Measurements from ENCODE around the gene IL22RA1.

IL22RA1 gene

DNA sequence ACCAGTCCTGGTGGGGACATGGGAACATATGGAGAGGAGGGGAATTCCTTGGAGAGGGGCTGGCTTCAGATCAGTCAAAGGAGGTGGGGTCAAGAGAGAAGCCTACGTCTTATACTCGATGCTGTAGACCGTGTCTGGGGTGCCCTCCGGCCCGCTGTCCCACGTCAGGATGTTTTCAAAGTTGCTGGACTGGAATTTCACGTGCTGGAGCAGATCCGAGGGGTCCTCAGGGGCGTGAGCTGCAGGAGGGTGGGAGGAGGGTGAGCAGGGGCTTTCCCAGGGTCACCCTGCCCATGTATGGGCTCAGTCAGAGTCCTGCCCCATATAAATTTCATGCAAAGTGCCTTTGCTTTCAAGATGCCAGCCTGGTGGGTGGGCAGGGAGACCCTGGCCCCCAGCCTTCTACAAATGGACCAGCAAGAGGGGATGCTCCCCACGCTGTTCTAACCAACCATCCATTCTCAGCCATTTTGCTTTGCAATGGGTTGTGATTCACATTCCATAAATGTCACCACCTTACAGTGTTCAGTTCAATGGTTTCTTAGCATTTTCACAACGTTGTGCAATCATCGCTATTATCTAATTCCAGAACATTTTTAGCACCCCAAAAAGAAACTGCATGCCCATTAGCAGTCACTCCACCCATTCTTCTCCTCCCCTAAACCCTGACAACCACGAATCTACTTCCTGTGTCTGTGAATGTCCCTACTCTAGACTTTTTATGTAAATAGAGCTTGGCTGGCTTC is 4.3 kb downstream of the IL22RA1 start:
- WGBS, 2 donors (ENCODE audit: extremely low coverage in 2 of 2, insufficient read length in 2 of 2, insufficient replicate concordance in 1 of 2) = no CpG with 5 or more reads among the region's 13 CpGs
- Histone ChIP-seq H3K27ac (replicated peaks; ENCODE audit: low read length) (no peak overlapping the region), H3K4me2 (ENCODE audit: insufficient read depth, low read length, poor library complexity, severe bottlenecking) (no peak overlapping the region), H3K9me3 (replicated peaks in 1 of 2; ENCODE audit: control insufficient read depth in 2 of 2, insufficient read depth in 1 of 2, low read depth in 1 of 2, low read length in 2 of 2) (no peaks in the 10 kb centered on the region), H2AFZ (ENCODE audit: low read length) (no peak overlapping the region), H3K4ac (ENCODE audit: low read length) (no peak overlapping the region), H3K4me1 (ENCODE audit: control insufficient read depth in 2 of 2, insufficient read depth in 1 of 2, low read depth in 1 of 2, low read length in 2 of 2) (peaks cover 0 to 1% of the 10 kb centered on the region in 2 donors), H2BK5ac (ENCODE audit: low read length) (no peak overlapping the region), H3K27me3 (ENCODE audit: control insufficient read depth in 3 of 3, insufficient read depth in 3 of 3, low read depth in 1 of 3, low read length in 3 of 3) (peaks cover 0 to 16% (median 0%) of the 10 kb centered on the region in 3 experiments), H3K18ac (ENCODE audit: low read length) (no peak overlapping the region), H2BK15ac (ENCODE audit: low read length) (no peak overlapping the region), H3K9ac (ENCODE audit: low read depth, low read length, poor library complexity) (no peak overlapping the region), H2BK12ac (ENCODE audit: low read length) (no peak overlapping the region), H3K23ac (ENCODE audit: low read depth, low read length, poor library complexity) (no peak overlapping the region), H4K91ac (ENCODE audit: low read depth, low read length, poor library complexity) (no peak overlapping the region), H3K4me3 (ENCODE audit: low read length in 2 of 2) (no peak overlapping the region), H3K79me1 (ENCODE audit: low read depth, low read length) (no peaks in the 10 kb centered on the region), H3K36me3 (replicated peaks in 1 of 2; ENCODE audit: control insufficient read depth in 2 of 2, insufficient read depth in 2 of 2, low read length in 2 of 2) (no peaks in the 10 kb centered on the region), H3K14ac (ENCODE audit: low read length) (no peak overlapping the region), H2BK120ac (ENCODE audit: low read depth, low read length) (no peak overlapping the region), H4K8ac (ENCODE audit: low read depth, low read length) (no peak overlapping the region), H2AK5ac (ENCODE audit: low read depth, low read length) (no peak overlapping the region)
- DNase-seq (ENCODE audit: low spot score) = no peak

GRCh38 chr1:24136956-24137539 is 5.9 kb downstream of the IL22RA1 start:
- no peak overlapping the region for H3K9ac ChIP-seq (ENCODE audit: low read depth, low read length, poor library complexity)
- H2BK5ac ChIP-seq (ENCODE audit: low read length) = no peak overlapping the region
- no peak overlapping the region for H3K18ac ChIP-seq (ENCODE audit: low read length)
- H3K27me3 ChIP-seq (ENCODE audit: control insufficient read depth in 3 of 3, insufficient read depth in 3 of 3, low read depth in 1 of 3, low read length in 3 of 3) = peaks cover 0 to 2% (median 0%) of the 10 kb centered on the region in 3 experiments
- no peak for DNase-seq (ENCODE audit: low spot score)
- H2AK5ac ChIP-seq (ENCODE audit: low read depth, low read length) = no peak overlapping the region
- no peak overlapping the region for H2BK120ac ChIP-seq (ENCODE audit: low read depth, low read length)
- H3K4me1 ChIP-seq (ENCODE audit: control insufficient read depth in 2 of 2, insufficient read depth in 1 of 2, low read depth in 1 of 2, low read length in 2 of 2) = peaks cover 0 to 1% of the 10 kb centered on the region in 2 donors
- H3K79me1 ChIP-seq (ENCODE audit: low read depth, low read length) = no peaks in the 10 kb centered on the region
- no peak overlapping the region for H4K91ac ChIP-seq (ENCODE audit: low read depth, low read length, poor library complexity)
- no peaks in the 10 kb centered on the region for H3K9me3 ChIP-seq (replicated peaks in 1 of 2; ENCODE audit: control insufficient read depth in 2 of 2, insufficient read depth in 1 of 2, low read depth in 1 of 2, low read length in 2 of 2)
- no CpG with 5 or more reads among the region's 15 CpGs for WGBS, 2 donors (ENCODE audit: extremely low coverage in 2 of 2, insufficient read length in 2 of 2, insufficient replicate concordance in 1 of 2)
- no peak overlapping the region for H3K4ac ChIP-seq (ENCODE audit: low read length)
- H3K4me2 ChIP-seq (ENCODE audit: insufficient read depth, low read length, poor library complexity, severe bottlenecking) = no peak overlapping the region
- no peak overlapping the region for H3K27ac ChIP-seq (replicated peaks; ENCODE audit: low read length)
- no peak overlapping the region for H3K23ac ChIP-seq (ENCODE audit: low read depth, low read length, poor library complexity)
- H3K36me3 ChIP-seq (replicated peaks in 1 of 2; ENCODE audit: control insufficient read depth in 2 of 2, insufficient read depth in 2 of 2, low read length in 2 of 2) = no peaks in the 10 kb centered on the region
- H2BK15ac ChIP-seq (ENCODE audit: low read length) = no peak overlapping the region
- H4K8ac ChIP-seq (ENCODE audit: low read depth, low read length) = no peak overlapping the region
- H2BK12ac ChIP-seq (ENCODE audit: low read length) = no peak overlapping the region
- no peak overlapping the region for H3K14ac ChIP-seq (ENCODE audit: low read length)
- no peak overlapping the region for H2AFZ ChIP-seq (ENCODE audit: low read length)
- no peak overlapping the region for H3K4me3 ChIP-seq (ENCODE audit: low read length in 2 of 2)

GRCh38 chr1:24134376-24134775 is 8.6 kb downstream of the IL22RA1 start:
- H3K27ac ChIP-seq (replicated peaks; ENCODE audit: low read length) = no peak overlapping the region
- no CpG with 5 or more reads among the region's 3 CpGs for WGBS, 2 donors (ENCODE audit: extremely low coverage in 2 of 2, insufficient read length in 2 of 2, insufficient replicate concordance in 1 of 2)
- no peak overlapping the region for H3K14ac ChIP-seq (ENCODE audit: low read length)
- H4K8ac ChIP-seq (ENCODE audit: low read depth, low read length) = no peak overlapping the region
- H3K79me1 ChIP-seq (ENCODE audit: low read depth, low read length) = no peaks in the 10 kb centered on the region
- no peak overlapping the region for H3K4ac ChIP-seq (ENCODE audit: low read length)
- H3K27me3 ChIP-seq (ENCODE audit: control insufficient read depth in 3 of 3, insufficient read depth in 3 of 3, low read depth in 1 of 3, low read length in 3 of 3) = no peaks in the 10 kb centered on the region
- no peak overlapping the region for H2AFZ ChIP-seq (ENCODE audit: low read length)
- no peaks in the 10 kb centered on the region for H3K36me3 ChIP-seq (replicated peaks in 1 of 2; ENCODE audit: control insufficient read depth in 2 of 2, insufficient read depth in 2 of 2, low read length in 2 of 2)
- no peak overlapping the region for H4K91ac ChIP-seq (ENCODE audit: low read depth, low read length, poor library complexity)
- no peak overlapping the region for H2BK120ac ChIP-seq (ENCODE audit: low read depth, low read length)
- no peak overlapping the region for H2BK15ac ChIP-seq (ENCODE audit: low read length)
- no peak for DNase-seq (ENCODE audit: low spot score)
- no peak overlapping the region for H2AK5ac ChIP-seq (ENCODE audit: low read depth, low read length)
- no peak overlapping the region for H3K9ac ChIP-seq (ENCODE audit: low read depth, low read length, poor library complexity)
- H3K4me2 ChIP-seq (ENCODE audit: insufficient read depth, low read length, poor library complexity, severe bottlenecking) = no peak overlapping the region
- H3K18ac ChIP-seq (ENCODE audit: low read length) = no peak overlapping the region
- H3K4me1 ChIP-seq (ENCODE audit: control insufficient read depth in 2 of 2, insufficient read depth in 1 of 2, low read depth in 1 of 2, low read length in 2 of 2) = peaks cover 0 to 1% of the 10 kb centered on the region in 2 donors
- peaks cover 0 to 2% of the 10 kb centered on the region in 2 donors for H3K9me3 ChIP-seq (replicated peaks in 1 of 2; ENCODE audit: control insufficient read depth in 2 of 2, insufficient read depth in 1 of 2, low read depth in 1 of 2, low read length in 2 of 2)
- H2BK12ac ChIP-seq (ENCODE audit: low read length) = no peak overlapping the region
- H3K23ac ChIP-seq (ENCODE audit: low read depth, low read length, poor library complexity) = no peak overlapping the region
- no peak overlapping the region for H3K4me3 ChIP-seq (ENCODE audit: low read length in 2 of 2)
- H2BK5ac ChIP-seq (ENCODE audit: low read length) = no peak overlapping the region

- H3K27me3 ChIP-seq (ENCODE audit: control insufficient read depth in 3 of 3, insufficient read depth in 3 of 3, low read depth in 1 of 3, low read length in 3 of 3) = no peaks in the 10 kb centered on the region
- no CpG with 5 or more reads among the region's 1 CpG for WGBS, 2 donors (ENCODE audit: extremely low coverage in 2 of 2, insufficient read length in 2 of 2, insufficient replicate concordance in 1 of 2)
These were observed 9.1 kb downstream of the IL22RA1 start for GRCh38 chr1:24133819-24134218.

More at GRCh38 chr1:24133819-24134218, 9.1 kb downstream of the IL22RA1 start:
- Histone ChIP-seq H2AK5ac (ENCODE audit: low read depth, low read length) (no peak overlapping the region), H4K8ac (ENCODE audit: low read depth, low read length) (no peak overlapping the region), H3K23ac (ENCODE audit: low read depth, low read length, poor library complexity) (no peak overlapping the region), H3K36me3 (replicated peaks in 1 of 2; ENCODE audit: control insufficient read depth in 2 of 2, insufficient read depth in 2 of 2, low read length in 2 of 2) (no peaks in the 10 kb centered on the region), H3K4me3 (ENCODE audit: low read length in 2 of 2) (no peak overlapping the region), H2BK5ac (ENCODE audit: low read length) (no peak overlapping the region), H3K14ac (ENCODE audit: low read length) (no peak overlapping the region), H2AFZ (ENCODE audit: low read length) (no peak overlapping the region), H3K4me2 (ENCODE audit: insufficient read depth, low read length, poor library complexity, severe bottlenecking) (no peak overlapping the region), H4K91ac (ENCODE audit: low read depth, low read length, poor library complexity) (no peak overlapping the region), H2BK15ac (ENCODE audit: low read length) (no peak overlapping the region), H3K4ac (ENCODE audit: low read length) (no peak overlapping the region), H3K4me1 (ENCODE audit: control insufficient read depth in 2 of 2, insufficient read depth in 1 of 2, low read depth in 1 of 2, low read length in 2 of 2) (peaks cover 0 to 1% of the 10 kb centered on the region in 2 donors), H3K18ac (ENCODE audit: low read length) (no peak overlapping the region), H2BK120ac (ENCODE audit: low read depth, low read length) (no peak overlapping the region), H3K9ac (ENCODE audit: low read depth, low read length, poor library complexity) (no peak overlapping the region), H3K79me1 (ENCODE audit: low read depth, low read length) (no peaks in the 10 kb centered on the region), H3K9me3 (replicated peaks in 1 of 2; ENCODE audit: control insufficient read depth in 2 of 2, insufficient read depth in 1 of 2, low read depth in 1 of 2, low read length in 2 of 2) (peaks cover 0 to 2% of the 10 kb centered on the region in 2 donors), H3K27ac (replicated peaks; ENCODE audit: low read length) (no peak overlapping the region), H2BK12ac (ENCODE audit: low read length) (no peak overlapping the region)
- DNase-seq (ENCODE audit: low spot score) = no peak

Measured in neuronal stem cell (in vitro differentiated cells).